GM12878 (cell line): ENCODE results near the gene TH. TPM values are rescaled to one million over a fixed set of nuclear protein-coding genes. Genes with fewer than 3 reads are reported as not detected.

Experiments used
- ATAC-seq: fragments of 200-7000 bp; cut with Tn5 transposase; 3 replicates; pipeline ENCODE4 v1.9.1; 2020; ENCODE audit warnings: mild to moderate bottlenecking, moderate library complexity
- BruUV-seq: library from RNA; stranded (reverse); fragments of 400-500 nt; replicated peaks from 2 replicates; lab custom pipeline; 2021; lab: Mats Ljungman, UMichigan
- CTCF ChIA-PET: fragments of 300-600 bp; sonication (Branson Sonifier 250); formaldehyde crosslinking; extraction: SDS; loops from one replicate; lab custom pipeline; 2021; ENCODE audit warnings: inconsistent platforms; lab: Yijun Ruan, JAX
- POLR2A ChIA-PET: fragments of 350-600 bp; formaldehyde crosslinking; extraction: SDS; loops from one replicate; lab custom pipeline; 2021; ENCODE audit warnings: inconsistent platforms; lab: Charles Lee
- RAD21 ChIA-PET: fragments of 300-600 bp; sonication (Branson Sonifier 250); formaldehyde crosslinking; loops from one replicate; lab custom pipeline; 2023; ENCODE audit warnings: antibody characterized with exemption; ENCODE audit not compliant: unreplicated experiment; lab: Charles Lee
- SMC1A ChIA-PET: fragments of 300-600 bp; sonication (Branson Sonifier 250); formaldehyde crosslinking; loops from one replicate; lab custom pipeline; 2023; ENCODE audit not compliant: unreplicated experiment, uncharacterized antibody; lab: Charles Lee
- DNase-seq: peaks from one replicate; pipeline ENCODE4 v3.0.0-alpha.2; 2011; ENCODE audit warnings: low read depth, low spot score
- FAIRE-seq: peaks from 3 replicates; lab custom pipeline; 2011; peaks lifted over from hg19 to GRCh38; lab: Jason Lieb, UNC
- H2AFZ ChIP-seq: 2 replicates; pipeline ENCODE4 v1.6.0; 2011; ENCODE audit warnings: low read depth, low read length, control low read depth; ENCODE audit not compliant: control insufficient read depth
- H3K27ac ChIP-seq: 2 replicates; pipeline ENCODE4 v1.5.1; 2011; ENCODE audit warnings: control low read depth; ENCODE audit not compliant: control insufficient read depth, insufficient read depth
- H3K27me3 ChIP-seq, 2 experiments: replicated peaks in 1 of 2; 2 replicates each; pipeline versions ENCODE4 v1.6.0 to v1.6.1; 2011; ENCODE audit warnings: low read length in 1 of 2; ENCODE audit not compliant: control insufficient read depth in 2 of 2, insufficient read depth in 2 of 2
- H3K36me3 ChIP-seq, 2 experiments: 2 replicates each; pipeline ENCODE4 v1.5.1; 2011; ENCODE audit warnings: low read length in 1 of 2; ENCODE audit not compliant: control insufficient read depth in 2 of 2, insufficient read depth in 2 of 2
- H3K4me1 ChIP-seq: 2 replicates; pipeline ENCODE4 v1.6.1; 2011; ENCODE audit warnings: mild to moderate bottlenecking, low read length, moderate library complexity, mixed read lengths; ENCODE audit not compliant: control insufficient read depth, insufficient read depth
- H3K4me2 ChIP-seq: 2 replicates; pipeline ENCODE4 v1.6.0; 2011; ENCODE audit warnings: control low read depth; ENCODE audit not compliant: control insufficient read depth, insufficient read depth
- H3K4me3 ChIP-seq: fragments of 200-600 bp; sonication (generic); 2 replicates; pipeline ENCODE4 v1.5.1; 2016
- H3K79me2 ChIP-seq: 2 replicates; pipeline ENCODE4 v1.6.0; 2011; ENCODE audit warnings: low read length; ENCODE audit not compliant: control insufficient read depth, insufficient read depth
- H3K9ac ChIP-seq: 2 replicates; pipeline ENCODE4 v1.8.0; 2011; ENCODE audit warnings: low read length, control low read depth, mixed read lengths; ENCODE audit not compliant: control insufficient read depth, insufficient read depth
- H3K9me3 ChIP-seq: replicated peaks from 3 replicates; pipeline ENCODE4 v1.5.1; 2011; ENCODE audit warnings: mild to moderate bottlenecking, low read length; ENCODE audit not compliant: control insufficient read depth, insufficient read depth
- H4K20me1 ChIP-seq: 2 replicates; pipeline ENCODE4 v1.6.0; 2011; ENCODE audit not compliant: control insufficient read depth, insufficient read depth
- BCL3 ChIP-seq: IDR thresholded peaks from 2 replicates; pipeline ENCODE4 v1.6.1; 2011; ENCODE audit warnings: borderline replicate concordance, low read depth, mild to moderate bottlenecking, moderate library complexity, low read length; ENCODE audit not compliant: insufficient read depth, poor library complexity, severe bottlenecking
- CBX5 ChIP-seq: sonication (generic); IDR thresholded peaks from 2 replicates; pipeline ENCODE4 v1.6.1; 2016; ENCODE audit warnings: low read depth, moderate library complexity, mild to moderate bottlenecking, inconsistent platforms
- CHD2 ChIP-seq: IDR thresholded peaks from 2 replicates; pipeline ENCODE4 v1.6.1; 2011; ENCODE audit warnings: low read depth, low read length, improper control_type of control experiment, borderline replicate concordance
- FOS ChIP-seq: IDR thresholded peaks from 3 replicates; pipeline ENCODE4 v1.6.1; 2011; ENCODE audit warnings: borderline replicate concordance; ENCODE audit not compliant: insufficient read length; ENCODE audit errors: extremely low read depth
- FOXK2 ChIP-seq: fragments of 450-650 bp; IDR thresholded peaks from 2 replicates; pipeline ENCODE4 v1.6.1; 2017; ENCODE audit warnings: mild to moderate bottlenecking, moderate library complexity
- GATAD2B ChIP-seq: fragments of 450-650 bp; conservative IDR thresholded peaks from 2 replicates; pipeline ENCODE4 v1.6.1; 2017; ENCODE audit warnings: low read depth, mild to moderate bottlenecking, moderate library complexity
- MEF2A ChIP-seq: IDR thresholded peaks from 2 replicates; pipeline ENCODE4 v1.6.1; 2011; ENCODE audit warnings: low read depth, mild to moderate bottlenecking, low read length, moderate library complexity; ENCODE audit not compliant: insufficient read depth
- MEF2B ChIP-seq: fragments of 450-650 bp; IDR thresholded peaks from 2 replicates; pipeline ENCODE4 v1.6.1; 2018; ENCODE audit warnings: mild to moderate bottlenecking, moderate library complexity; ENCODE audit not compliant: partially characterized antibody, poor library complexity, severe bottlenecking
- MTA2 ChIP-seq: fragments of 450-650 bp; IDR thresholded peaks from 2 replicates; pipeline ENCODE4 v1.6.1; 2016; ENCODE audit warnings: low read depth, mild to moderate bottlenecking, moderate library complexity
- RAD51 ChIP-seq: fragments of 450-650 bp; IDR thresholded peaks from 2 replicates; pipeline ENCODE4 v1.6.1; 2016; ENCODE audit warnings: moderate library complexity, mild to moderate bottlenecking, inconsistent platforms
- REST ChIP-seq: IDR thresholded peaks from 2 replicates; pipeline ENCODE4 v1.6.1; 2012; ENCODE audit warnings: mild to moderate bottlenecking, low read depth, low read length
- ZBED1 ChIP-seq: IDR thresholded peaks from 2 replicates; pipeline ENCODE4 v1.6.1; 2016; ENCODE audit warnings: borderline replicate concordance
- WGBS: methylation state at CpG from one replicate; pipeline ENCODE4 v1.1.6; 2016; ENCODE audit warnings: low lambda C conversion rate; ENCODE audit not compliant: insufficient replicate concordance, insufficient coverage; ENCODE audit errors: missing lambda C conversion rate; 5-methylcytosine and 5-hydroxymethylcytosine counted together
- in situ Hi-C: fragments of 300-500 bp; cut with MboI; formaldehyde crosslinking; loops from 9 replicates; pipeline ENCODE4 v1.14.3; 2018; ENCODE audit warnings: mixed read lengths
- intact Hi-C: fragments of 100-400 bp; cut with micrococcal nuclease; formaldehyde crosslinking; loops from one replicate; pipeline ENCODE4 v1.14.2; 2022; ENCODE audit not compliant: unreplicated experiment
- polyA plus RNA-seq, 11 experiments: library from polyadenylated mRNA; depleted of rRNA in 4 of 11; unstranded in 6 of 11; stranded (reverse) in 5 of 11; fragments of >200 nt; fragmentation: Nextera tagmentation in 4 of 11; fragmentation: Illumina TruSeq in 1 of 11; extraction: Ambion mirVana in 4 of 11; extraction: Trizol in 1 of 11; gene quantifications; 1 replicate in 1 of 11; 2 replicates in 10 of 11; pipeline versions ENCODE4 v1.2.1 to v1.2.3, GENCODE V29; 2011 to 2016; ENCODE audit warnings: inconsistent platforms in 2 of 11, missing spikeins in 2 of 11, low read depth in 1 of 11
- total RNA-seq, 4 experiments: library from RNA; depleted of rRNA in 3 of 4; stranded (reverse); fragments of >200 nt in 3 of 4; fragmentation: Illumina TruSeq in 1 of 4; extraction: Trizol in 1 of 4; gene quantifications; 2 replicates each; pipeline versions ENCODE4 v1.2.1 to v1.2.3, GENCODE V29; 2013 to 2021
- TF ChIP-seq, protein P1 (sequence below): fragments of 450-650 bp; conservative IDR thresholded peaks from 2 replicates; pipeline ENCODE4 v1.6.1; 2017; ENCODE audit warnings: mild to moderate bottlenecking, moderate library complexity

Gene TH
- total and polyA plus RNA-seq, 10 of the 15 experiments (the other 5 are each of a cell fraction or from before 2014, with no cell fraction given): not detected

GRCh38 chr11:2215561-2216399 lies 44.2 kb upstream of the TH start:
- H3K4me1 ChIP-seq: no peaks in the 10 kb centered on the region
- no peak for TF ChIP-seq CHD2
- no peak for TF ChIP-seq MEF2B
- TF ChIP-seq, protein P1, sequence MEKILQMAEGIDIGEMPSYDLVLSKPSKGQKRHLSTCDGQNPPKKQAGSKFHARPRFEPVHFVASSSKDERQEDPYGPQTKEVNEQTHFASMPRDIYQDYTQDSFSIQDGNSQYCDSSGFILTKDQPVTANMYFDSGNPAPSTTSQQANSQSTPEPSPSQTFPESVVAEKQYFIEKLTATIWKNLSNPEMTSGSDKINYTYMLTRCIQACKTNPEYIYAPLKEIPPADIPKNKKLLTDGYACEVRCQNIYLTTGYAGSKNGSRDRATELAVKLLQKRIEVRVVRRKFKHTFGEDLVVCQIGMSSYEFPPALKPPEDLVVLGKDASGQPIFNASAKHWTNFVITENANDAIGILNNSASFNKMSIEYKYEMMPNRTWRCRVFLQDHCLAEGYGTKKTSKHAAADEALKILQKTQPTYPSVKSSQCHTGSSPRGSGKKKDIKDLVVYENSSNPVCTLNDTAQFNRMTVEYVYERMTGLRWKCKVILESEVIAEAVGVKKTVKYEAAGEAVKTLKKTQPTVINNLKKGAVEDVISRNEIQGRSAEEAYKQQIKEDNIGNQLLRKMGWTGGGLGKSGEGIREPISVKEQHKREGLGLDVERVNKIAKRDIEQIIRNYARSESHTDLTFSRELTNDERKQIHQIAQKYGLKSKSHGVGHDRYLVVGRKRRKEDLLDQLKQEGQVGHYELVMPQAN: no peak
- no peak for TF ChIP-seq GATAD2B
- no peak for TF ChIP-seq REST
- TF ChIP-seq FOS: no peak
- no peak for TF ChIP-seq ZBED1
- TF ChIP-seq BCL3: no peak
- no peak for TF ChIP-seq MEF2A
- TF ChIP-seq CBX5: no peak
- no peak for TF ChIP-seq FOXK2
- no peak for TF ChIP-seq RAD51
- no peak for TF ChIP-seq MTA2
- WGBS: 45% methylated on average over 21 of the region's 34 CpGs

More at GRCh38 chr11:2215561-2216399, 44.2 kb upstream of the TH start:
- Histone ChIP-seq H3K4me2 (no peak overlapping the region), H3K9me3 (no peaks in the 10 kb centered on the region), H2AFZ (no peak overlapping the region), H3K79me2 (no peaks in the 10 kb centered on the region), H3K36me3 (no peaks in the 10 kb centered on the region), H3K9ac (no peak overlapping the region), H3K4me3 (no peak overlapping the region), H4K20me1 (no peaks in the 10 kb centered on the region), H3K27me3 (no peaks in the 10 kb centered on the region), H3K27ac (no peak overlapping the region)
- BruUV-seq: no TSS peak
- ATAC-seq: no peak
- no peak for FAIRE-seq
- DNase-seq: no peak
- SMC1A ChIA-PET: no interaction called here
- POLR2A ChIA-PET: no interaction called here
- in situ Hi-C loops: no loop called here
- CTCF ChIA-PET: no interaction called here
- RAD21 ChIA-PET: no interaction called here
- intact Hi-C loops: no loop called here
